ENCODE measurements around the gene C19orf47. TPM values are rescaled to one million over a fixed set of nuclear protein-coding genes. Genes with fewer than 3 reads are reported as not detected.

Gene C19orf47
- total and polyA plus RNA-seq, 8 donors, result 0.58 to 59.7 (median 8.6) TPM

GRCh38 chr19:40387155-40387554 lies 39.0 kb upstream of the C19orf47 start:
- no peak for DNase-seq
- 88 to 94% (median 93%) methylated on average over 10 of the region's 10 CpGs for WGBS, 5 donors
- no peak for TF ChIP-seq POLR2A (IDR thresholded peaks at IDR 0.05)
- no peak for TF ChIP-seq POLR2AphosphoS5 (IDR thresholded peaks at IDR 0.05)
- TF ChIP-seq EP300 (IDR thresholded peaks at IDR 0.05), result no peak
- TF ChIP-seq CTCF (IDR thresholded peaks at IDR 0.05), result no peak
- H3K36me3 ChIP-seq, result no peaks in the 10 kb centered on the region
- H3K27ac ChIP-seq, result no peak overlapping the region
- H3K9me3 ChIP-seq, result no peaks in the 10 kb centered on the region
- intact Hi-C loops (cut with DNase I; ENCODE audit: low total_unique reads), result no loop called here
- H3K4me3 ChIP-seq, result no peak overlapping the region
- H3K4me1 ChIP-seq, result no peaks in the 10 kb centered on the region
- no peaks in the 10 kb centered on the region for H3K27me3 ChIP-seq

GRCh38 chr19:40383668-40384248 lies 35.6 kb upstream of the C19orf47 start:
- Histone ChIP-seq H3K4me3 (no peak overlapping the region), H3K4me1 (no peaks in the 10 kb centered on the region), H3K27me3 (no peaks in the 10 kb centered on the region), H3K9me3 (no peaks in the 10 kb centered on the region), H3K27ac (no peak overlapping the region), H3K36me3 (peaks cover 0 to 25% (median 22%) of the 10 kb centered on the region in 4 donors)
- 72 to 83% (median 81%) methylated on average over 25 to 28 of the region's 28 CpGs for WGBS, 5 donors
- DNase-seq, result no peak
- no peak for TF ChIP-seq POLR2A (IDR thresholded peaks at IDR 0.05)
- TF ChIP-seq CTCF (IDR thresholded peaks at IDR 0.05), result no peak
- no peak for TF ChIP-seq POLR2AphosphoS5 (IDR thresholded peaks at IDR 0.05)
- no peak for TF ChIP-seq EP300 (IDR thresholded peaks at IDR 0.05)
- intact Hi-C loops (cut with DNase I; ENCODE audit: low total_unique reads), result no loop called here

- intact Hi-C loops (cut with DNase I; ENCODE audit: low total_unique reads), result no loop called here
- Histone ChIP-seq H3K36me3 (peaks cover 13 to 48% (median 44%) of the 10 kb centered on the region in 4 donors), H3K9me3 (no peaks in the 10 kb centered on the region), H3K27me3 (no peaks in the 10 kb centered on the region), H3K4me3 (no peak overlapping the region), H3K27ac (no peak overlapping the region), H3K4me1 (no peaks in the 10 kb centered on the region)
- 58 to 87% (median 78%) methylated on average over 3 of the region's 3 CpGs for WGBS, 5 donors
- no peak for DNase-seq
- TF ChIP-seq CTCF (IDR thresholded peaks at IDR 0.05), result no peak
- TF ChIP-seq POLR2AphosphoS5 (IDR thresholded peaks at IDR 0.05), result no peak
Observed at GRCh38 chr19:40381321-40381720, 33.1 kb upstream of the C19orf47 start.

GRCh38 chr19:40380199-40381037 lies 32.2 kb upstream of the C19orf47 start:
- WGBS, 5 donors, result 84 to 90% (median 88%) methylated on average over 27 to 37 of the region's 37 CpGs
- no peak for DNase-seq
- no peaks in the 10 kb centered on the region for H3K4me1 ChIP-seq
- H3K9me3 ChIP-seq, result no peaks in the 10 kb centered on the region
- no peak overlapping the region for H3K27ac ChIP-seq
- H3K27me3 ChIP-seq, result no peaks in the 10 kb centered on the region
- H3K4me3 ChIP-seq, result no peak overlapping the region
- H3K36me3 ChIP-seq, result peaks cover 13 to 57% (median 53%) of the 10 kb centered on the region in 4 donors
- TF ChIP-seq POLR2AphosphoS5 (IDR thresholded peaks at IDR 0.05) (no peak), POLR2A (IDR thresholded peaks at IDR 0.05) (no peak), CTCF (IDR thresholded peaks at IDR 0.05) (no peak)
- intact Hi-C loops (cut with DNase I; ENCODE audit: low total_unique reads), result no loop called here
